GM19239 (cell line): ENCODE measurements around the gene CRYBA2.

Source experiments
- DNase-seq: peaks from one replicate; pipeline ENCODE4 v3.0.0; 2011; ENCODE audit warnings: low spot score; ENCODE audit not compliant: insufficient read length
- FAIRE-seq: peaks from 2 replicates; lab custom pipeline; 2011; peaks lifted over from hg19 to GRCh38; lab: Jason Lieb, UNC

The CRYBA2 gene

GRCh38 chr2:218984239-218985020, 8.8 kb downstream of the CRYBA2 start:
- no peak for DNase-seq
- FAIRE-seq: no peak

DNA sequence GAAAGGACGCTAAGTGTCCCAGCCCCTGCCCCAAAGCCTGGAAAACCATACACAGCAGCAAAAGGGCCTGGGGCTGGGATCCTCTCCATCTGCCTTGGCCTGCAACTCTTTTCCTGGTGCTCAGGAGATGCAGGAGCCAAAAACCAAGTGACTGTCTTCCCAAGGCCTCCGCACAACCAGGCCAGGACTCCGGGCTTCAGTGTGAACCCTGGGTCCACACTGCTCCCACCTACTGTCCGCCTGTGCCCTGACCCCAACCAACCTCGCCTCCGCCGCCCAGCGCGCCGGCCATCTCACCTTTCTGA, 9.3 kb downstream of the CRYBA2 start:
- DNase-seq: no peak
- FAIRE-seq: no peak

DNA sequence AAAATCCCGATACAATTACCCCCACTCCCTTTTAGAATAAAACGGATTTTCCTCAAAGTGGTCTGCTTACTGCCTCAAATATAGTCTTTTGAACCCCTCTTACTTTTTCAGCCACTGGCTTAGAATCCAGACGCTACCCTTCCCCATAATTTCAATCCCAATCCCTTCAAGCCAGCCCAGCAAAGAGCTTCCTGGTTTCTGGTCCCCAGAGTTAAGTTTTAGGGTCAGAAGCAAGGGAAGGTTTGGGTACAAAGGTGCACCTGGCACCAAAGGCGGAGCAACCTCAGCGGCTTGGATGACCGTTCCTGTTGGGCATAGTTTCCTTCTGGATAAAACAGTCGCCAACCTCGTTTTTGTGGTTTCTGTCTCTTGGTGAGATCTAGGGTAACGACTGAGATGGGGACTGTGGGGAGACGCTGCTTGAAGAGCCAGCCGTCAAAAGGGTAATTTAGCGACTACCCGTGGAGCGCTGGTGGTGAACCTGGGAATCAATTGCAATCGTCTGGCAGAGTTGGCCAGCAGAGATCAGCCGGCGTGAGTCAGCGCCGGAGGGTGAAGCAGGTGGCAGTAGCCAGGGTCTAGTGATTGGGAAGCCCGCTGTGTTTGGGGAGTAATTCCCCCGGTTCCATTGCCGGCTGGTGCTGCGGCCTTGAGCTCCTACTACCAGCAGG, 9.8 kb downstream of the CRYBA2 start:
- FAIRE-seq: no peak
- no peak for DNase-seq

DNA sequence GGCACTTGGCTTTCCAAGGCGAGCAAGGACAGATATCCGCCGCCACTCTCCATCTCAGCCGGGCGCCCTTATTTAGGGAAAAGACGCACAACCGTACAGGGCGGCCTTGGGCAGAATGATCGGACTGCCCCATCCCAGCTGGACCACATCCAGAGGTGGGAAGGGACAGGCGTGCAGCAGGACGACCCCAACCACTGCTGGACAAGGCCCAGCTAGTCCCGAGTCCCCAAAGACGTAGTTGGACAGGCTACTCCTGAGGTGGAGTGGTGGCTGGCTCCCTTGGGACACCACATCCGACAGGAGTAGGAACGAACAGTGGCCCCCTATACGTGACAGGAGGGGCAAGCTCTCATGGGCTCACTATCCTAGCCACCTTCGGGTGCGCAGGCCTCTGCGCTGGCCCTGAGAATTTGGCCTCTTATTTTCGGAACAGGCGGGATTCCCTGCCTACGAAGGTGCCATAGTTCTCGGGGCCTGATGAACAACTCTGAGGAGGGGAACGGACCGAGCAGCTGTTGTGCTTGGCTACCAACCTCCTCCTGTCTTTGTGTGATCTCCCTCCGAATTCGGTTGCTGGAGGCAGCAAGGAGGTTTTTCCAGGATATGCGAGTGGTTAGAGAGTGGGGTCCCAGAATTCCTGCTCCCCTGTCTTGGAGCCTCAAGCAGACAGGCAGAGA, 10.5 kb downstream of the CRYBA2 start:
- no peak for DNase-seq
- FAIRE-seq: no peak

DNA sequence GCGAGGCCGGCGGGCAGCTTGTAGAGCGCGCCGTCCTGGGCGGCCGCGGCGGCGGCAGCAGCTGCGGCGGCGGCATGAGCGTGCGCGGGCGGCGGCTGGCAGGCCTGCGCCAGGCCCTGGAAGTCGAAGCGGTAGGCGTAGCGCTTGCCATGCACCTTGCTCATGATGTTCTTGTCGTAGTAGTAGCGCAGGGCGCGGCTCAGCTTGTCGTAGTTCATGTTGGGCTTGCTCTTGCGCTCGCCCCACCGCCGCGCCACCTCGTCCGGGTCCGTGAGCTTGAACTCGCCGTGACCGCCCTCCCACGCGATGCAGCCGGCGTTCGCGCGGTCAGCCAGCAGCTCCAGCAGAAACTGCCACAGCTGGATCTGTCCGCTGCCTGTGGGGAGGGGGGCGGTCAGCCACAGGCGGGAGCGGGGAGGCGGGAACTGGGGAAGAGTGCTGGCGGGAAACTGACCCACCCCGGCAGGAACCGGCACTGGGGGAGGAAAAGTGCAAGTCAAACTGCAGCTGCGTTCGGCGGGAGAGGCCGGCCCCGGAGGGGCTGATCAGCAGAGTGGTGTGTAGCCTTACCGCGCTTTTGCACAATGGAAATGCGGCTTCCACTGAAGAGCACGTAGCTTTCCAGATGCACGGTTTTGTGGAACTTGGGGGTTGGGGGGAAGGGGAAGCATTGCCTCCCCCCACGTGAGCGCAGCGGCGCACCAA, 11.2 kb downstream of the CRYBA2 start:
- no peak for FAIRE-seq
- no peak for DNase-seq

- FAIRE-seq: no peak
- no peak for DNase-seq
These were observed 11.8 kb downstream of the CRYBA2 start for GRCh38 chr2:218981390-218981880.

- FAIRE-seq (no peak), DNase-seq (no peak)
These were observed 12.4 kb downstream of the CRYBA2 start for GRCh38 chr2:218980735-218981389.

DNA sequence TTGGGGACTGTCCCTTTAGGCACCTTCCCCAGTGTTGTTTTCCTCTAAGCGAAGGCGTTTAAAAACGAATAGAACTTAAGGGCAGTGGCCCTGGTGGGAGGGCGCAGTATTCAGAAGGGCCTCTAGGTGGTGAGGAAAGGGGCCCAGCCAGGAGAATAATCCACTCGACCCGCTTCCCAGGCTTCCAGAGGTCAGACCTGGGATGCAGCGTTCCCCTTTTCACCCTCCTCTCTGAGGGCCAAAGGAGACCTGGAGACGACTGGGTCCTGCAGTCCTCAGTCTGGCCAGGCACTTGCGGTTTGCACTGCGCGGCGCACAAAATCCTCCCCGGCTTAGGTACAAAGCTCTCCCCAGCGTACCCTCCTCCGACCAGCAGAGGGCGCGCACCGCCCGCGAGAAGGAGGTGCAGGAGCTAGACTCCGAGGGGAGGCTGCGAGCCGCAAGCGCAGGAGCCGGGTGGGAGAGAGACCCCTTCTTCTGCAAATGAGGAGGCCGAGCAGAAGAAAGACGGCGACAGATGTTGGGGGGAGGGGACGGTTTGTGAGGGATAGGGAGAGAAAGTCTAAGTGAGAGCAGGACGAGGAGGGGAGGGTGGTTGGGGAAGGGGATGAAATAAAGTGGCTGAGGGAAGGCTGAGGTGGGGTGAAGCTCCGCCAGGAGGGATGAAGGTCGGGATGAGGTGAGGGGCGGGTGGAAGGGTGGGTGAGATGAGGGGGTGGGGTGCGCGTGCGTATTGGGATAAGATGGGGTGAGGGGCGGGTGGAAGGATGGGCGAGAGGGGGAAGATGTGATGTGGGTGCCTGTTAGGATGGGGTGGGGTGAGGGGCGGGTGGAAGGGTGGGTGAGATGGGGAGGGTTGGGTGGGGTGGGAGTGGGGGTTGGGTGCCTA, 13.1 kb downstream of the CRYBA2 start:
- DNase-seq (peak; percentile 90), FAIRE-seq (peak; percentile 44)

DNA sequence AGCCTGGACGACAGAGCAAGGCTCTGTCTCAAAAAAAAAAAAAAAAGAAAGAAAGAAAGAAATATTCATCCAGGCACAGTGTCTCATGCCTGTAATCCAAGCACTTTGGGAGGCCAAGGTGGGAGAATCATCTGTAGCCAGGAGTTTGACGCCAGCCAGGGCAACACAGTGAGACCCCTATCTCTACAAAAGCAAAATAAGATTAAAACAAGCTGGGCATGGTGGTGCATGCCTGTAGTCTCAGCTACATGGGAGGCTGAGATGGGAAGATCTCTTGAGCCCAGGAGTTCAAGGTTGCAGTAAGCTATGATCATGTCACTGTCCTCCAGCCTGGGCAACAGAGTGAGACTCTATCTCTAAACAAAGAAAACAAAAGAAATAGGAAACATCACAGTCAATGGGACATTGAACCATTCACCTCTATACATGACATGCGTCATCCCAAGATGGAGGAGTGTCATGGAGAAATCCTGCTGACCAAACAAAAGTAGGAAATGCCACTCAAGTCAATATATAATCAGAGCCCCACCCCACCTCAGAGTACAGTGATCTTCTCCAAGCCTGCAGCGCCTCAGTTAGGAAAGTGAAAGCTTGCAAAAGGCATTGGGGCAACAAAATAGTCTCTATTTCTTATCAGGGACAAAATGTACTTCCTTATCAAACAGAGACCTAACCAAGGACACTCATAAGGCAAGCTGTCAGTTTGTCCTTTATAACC, 18.0 kb downstream of the CRYBA2 start:
- no peak for DNase-seq
- FAIRE-seq: no peak

DNA sequence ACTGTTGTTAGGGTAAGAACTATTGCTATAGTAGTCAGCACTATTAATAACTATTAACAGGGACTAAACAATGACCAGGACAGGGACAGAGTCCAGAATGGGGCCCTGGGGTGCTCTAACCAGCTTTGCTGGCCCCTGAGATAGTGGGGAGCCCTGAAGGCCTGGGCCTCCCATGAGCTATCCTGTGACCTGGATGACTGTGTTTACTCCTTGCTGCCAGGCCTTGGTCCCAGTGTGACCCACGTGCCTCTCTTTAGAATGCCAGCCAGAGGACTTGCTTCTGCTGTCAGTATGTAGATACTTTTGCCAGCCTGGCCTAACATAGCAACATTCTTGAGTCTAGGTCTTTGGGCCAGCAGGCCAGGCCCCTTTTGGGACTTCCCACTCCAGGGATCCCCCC, 22.3 kb downstream of the CRYBA2 start:
- DNase-seq: no peak
- no peak for FAIRE-seq

- FAIRE-seq: no peak
- no peak for DNase-seq
These were observed 29.0 kb downstream of the CRYBA2 start for GRCh38 chr2:218964041-218964771.

DNA sequence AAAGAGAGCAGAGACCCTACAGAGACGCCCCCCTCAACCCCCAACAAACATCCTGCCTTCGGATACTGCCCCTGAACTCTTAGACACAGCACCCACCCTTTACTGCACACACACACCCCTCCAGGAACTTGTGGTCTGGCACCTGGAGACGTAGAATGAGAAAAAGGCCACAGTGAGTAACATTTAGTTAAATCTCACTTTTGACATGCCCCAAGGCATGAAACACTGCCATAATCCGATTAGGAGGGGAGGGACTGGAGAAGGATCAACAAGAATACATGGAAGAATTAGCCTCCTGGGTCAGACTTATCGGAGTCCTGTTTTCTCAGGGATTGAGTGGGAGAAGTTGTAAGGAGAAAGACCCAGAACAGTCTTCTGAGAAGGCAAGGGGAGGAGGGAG, 29.6 kb downstream of the CRYBA2 start:
- no peak for DNase-seq
- no peak for FAIRE-seq

GRCh38 chr2:218962859-218963492, 30.2 kb downstream of the CRYBA2 start:
- FAIRE-seq (no peak), DNase-seq (no peak)

GRCh38 chr2:218961651-218962570, 31.3 kb downstream of the CRYBA2 start:
- DNase-seq (no peak), FAIRE-seq (no peak)

GRCh38 chr2:218961229-218961628, 32.0 kb downstream of the CRYBA2 start:
- no peak for FAIRE-seq
- DNase-seq: no peak

DNA sequence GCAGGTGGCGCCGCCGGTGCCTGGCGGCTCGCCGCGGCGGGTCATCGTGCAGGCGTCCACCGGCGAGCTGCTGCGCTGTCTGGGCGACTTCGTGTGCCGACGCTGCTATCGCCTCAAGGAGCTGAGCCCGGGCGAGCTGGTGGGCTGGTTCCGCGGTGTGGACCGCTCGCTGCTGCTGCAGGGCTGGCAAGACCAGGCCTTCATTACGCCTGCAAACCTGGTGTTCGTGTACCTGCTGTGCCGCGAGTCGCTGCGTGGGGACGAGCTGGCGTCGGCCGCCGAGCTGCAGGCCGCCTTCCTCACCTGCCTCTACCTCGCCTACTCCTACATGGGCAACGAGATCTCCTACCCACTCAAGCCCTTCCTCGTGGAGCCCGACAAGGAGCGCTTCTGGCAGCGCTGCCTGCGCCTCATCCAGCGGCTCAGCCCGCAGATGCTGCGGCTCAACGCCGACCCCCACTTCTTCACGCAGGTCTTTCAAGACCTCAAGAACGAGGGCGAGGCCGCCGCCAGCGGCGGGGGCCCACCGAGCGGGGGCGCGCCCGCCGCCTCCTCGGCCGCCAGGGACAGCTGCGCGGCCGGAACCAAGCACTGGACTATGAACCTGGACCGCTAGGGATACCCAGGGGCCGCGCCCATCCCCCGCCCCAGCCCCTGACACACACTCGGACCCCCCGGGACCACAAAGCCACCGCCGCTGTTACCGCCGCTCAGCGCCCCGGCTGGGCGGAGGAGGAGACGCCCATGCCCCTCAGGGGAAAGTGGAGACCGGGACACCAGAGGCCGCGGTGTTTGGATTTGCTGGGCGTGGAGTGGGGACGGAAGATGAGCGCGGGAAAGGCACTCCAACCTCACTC, 32.7 kb downstream of the CRYBA2 start:
- no peak for DNase-seq
- no peak for FAIRE-seq
